ENCODE results near the gene SETD2.
"Not testable (repeated sequence)": the region's sequence is repeated elsewhere in the genome, so short reads cannot be mapped to it uniquely, and the experiment has no call there.

SETD2 gene

GRCh38 chr3:47097864-47098263, 66.0 kb downstream of the SETD2 start:
- no peak for DNase-seq

GRCh38 chr3:47096959-47097358, 67.0 kb downstream of the SETD2 start:
- DNase-seq, result no peak

GRCh38 chr3:47092090-47092489, 71.8 kb downstream of the SETD2 start:
- no peak for DNase-seq

GRCh38 chr3:47089630-47090029, 74.3 kb downstream of the SETD2 start:
- no peak for DNase-seq

GRCh38 chr3:47086071-47086470, 77.8 kb downstream of the SETD2 start:
- no peak for DNase-seq

GRCh38 chr3:47083786-47084185, 80.1 kb downstream of the SETD2 start:
- no peak for DNase-seq

GRCh38 chr3:47082519-47082918, 81.4 kb downstream of the SETD2 start:
- DNase-seq, result no peak

- no peak for DNase-seq
These were observed 84.5 kb downstream of the SETD2 start for GRCh38 chr3:47079432-47079831.

GRCh38 chr3:47073685-47074084, 90.2 kb downstream of the SETD2 start:
- DNase-seq, result no peak

GRCh38 chr3:47070770-47071169, 93.1 kb downstream of the SETD2 start:
- no peak for DNase-seq

GRCh38 chr3:47066259-47066658, 97.7 kb downstream of the SETD2 start:
- DNase-seq, result not testable (repeated sequence)

GRCh38 chr3:47065681-47066080, 98.2 kb downstream of the SETD2 start:
- DNase-seq, result no peak

- no peak for DNase-seq
These were observed 98.9 kb downstream of the SETD2 start for GRCh38 chr3:47065058-47065457.

- DNase-seq, result no peak
These were observed 106.7 kb downstream of the SETD2 start for GRCh38 chr3:47057212-47057671.

GRCh38 chr3:47056705-47057104, 107.2 kb downstream of the SETD2 start:
- DNase-seq, result no peak

- no peak for DNase-seq
These were observed 109.5 kb downstream of the SETD2 start for GRCh38 chr3:47054412-47054811.

- no peak for DNase-seq
These were observed 116.2 kb downstream of the SETD2 start for GRCh38 chr3:47047673-47048072.

GRCh38 chr3:47047069-47047468, 116.8 kb downstream of the SETD2 start:
- no peak for DNase-seq

GRCh38 chr3:47042231-47042791, 121.6 kb downstream of the SETD2 start:
- DNase-seq, result no peak

- DNase-seq, result no peak
These were observed 122.8 kb downstream of the SETD2 start for GRCh38 chr3:47041114-47041513.

- DNase-seq, result not testable (repeated sequence)
These were observed 126.6 kb downstream of the SETD2 start for GRCh38 chr3:47037302-47037701.

GRCh38 chr3:47036145-47036544, 127.8 kb downstream of the SETD2 start:
- no peak for DNase-seq

GRCh38 chr3:47035645-47036044, 128.3 kb downstream of the SETD2 start:
- DNase-seq, result no peak

- no peak for DNase-seq
These were observed 128.9 kb downstream of the SETD2 start for GRCh38 chr3:47034868-47035489.

GRCh38 chr3:47031041-47031440, 132.9 kb downstream of the SETD2 start:
- DNase-seq, result not testable (repeated sequence)

All from NCI-H2171 (cell line).